Tibial artery (tissue), 4 donors: ENCODE results near the gene LMBRD1.

ENCODE experiments used
- DNase-seq, 2 donors: peaks; one replicate each; pipeline ENCODE4 v3.0.0-alpha.2; 2019
- H3K27ac ChIP-seq, 2 donors: fragments of 200-600 bp; sonication (generic) in 1 of 2; 1 replicate in 1 of 2; 2 replicates in 1 of 2; pipeline ENCODE4 v1.5.1; 2018 to 2019; ENCODE audit warnings: mild to moderate bottlenecking in 1 of 2
- H3K27me3 ChIP-seq, 2 donors: fragments of 200-600 bp; sonication (generic) in 1 of 2; one replicate each; pipeline versions ENCODE4 v1.5.1 to v1.6.0; 2016 to 2019
- H3K36me3 ChIP-seq, 3 donors: fragments of 200-600 bp; sonication (generic) in 2 of 3; one replicate each; pipeline ENCODE4 v1.5.1; 2016 to 2019; ENCODE audit warnings: mild to moderate bottlenecking in 2 of 3
- H3K4me1 ChIP-seq, 4 donors: fragments of 200-600 bp; sonication (generic) in 2 of 4; 1 replicate in 3 of 4; 2 replicates in 1 of 4; pipeline ENCODE4 v1.5.1; 2016 to 2019
- H3K4me3 ChIP-seq, 2 donors: fragments of 200-600 bp; sonication (generic) in 1 of 2; 1 replicate in 1 of 2; 2 replicates in 1 of 2; pipeline ENCODE4 v1.5.1; 2018 to 2019; ENCODE audit warnings: mild to moderate bottlenecking in 2 of 2
- H3K9me3 ChIP-seq, 3 donors: fragments of 200-600 bp; sonication (generic) in 1 of 3; one replicate each; pipeline ENCODE4 v1.5.1; 2016 to 2019
- CTCF ChIP-seq, 2 experiments: fragments of 200-600 bp in 1 of 2; fragments of 450-650 bp in 1 of 2; IDR thresholded peaks; one replicate each; pipeline ENCODE4 v1.5.1; 2017 to 2019; ENCODE audit warnings: antibody characterized with exemption in 2 of 2, mild to moderate bottlenecking in 1 of 2, moderate library complexity in 1 of 2
- intact Hi-C: fragments of 100-400 bp; cut with DNase I; formaldehyde crosslinking; loops from one replicate; pipeline ENCODE4 v1.15.0; 2023; ENCODE audit warnings: low total_unique reads

Gene LMBRD1

GRCh38 chr6:69775585-69775849 is 21.3 kb downstream of the LMBRD1 start:
- Histone ChIP-seq H3K4me3 (no peak overlapping the region), H3K9me3 (no peaks in the 10 kb centered on the region), H3K4me1 (no peaks in the 10 kb centered on the region), H3K27ac (no peak overlapping the region), H3K27me3 (no peaks in the 10 kb centered on the region), H3K36me3 (peaks cover 6 to 8% (median 7%) of the 10 kb centered on the region in 3 donors)
- no peak for DNase-seq
- intact Hi-C loops: no loop called here
- no peak for TF ChIP-seq CTCF (IDR thresholded peaks at IDR 0.05)

GRCh38 chr6:69774740-69775584 is 21.8 kb downstream of the LMBRD1 start:
- intact Hi-C loops: no loop called here
- Histone ChIP-seq H3K9me3 (no peaks in the 10 kb centered on the region), H3K36me3 (peaks cover 3 to 11% (median 6%) of the 10 kb centered on the region in 3 donors), H3K27me3 (no peaks in the 10 kb centered on the region), H3K4me3 (no peak overlapping the region), H3K27ac (no peak overlapping the region), H3K4me1 (no peaks in the 10 kb centered on the region)
- no peak for DNase-seq
- TF ChIP-seq CTCF (IDR thresholded peaks at IDR 0.05): no peak

- Histone ChIP-seq H3K27ac (no peak overlapping the region), H3K4me1 (peaks cover 0 to 8% (median 2%) of the 10 kb centered on the region in 4 donors), H3K27me3 (no peaks in the 10 kb centered on the region), H3K9me3 (no peaks in the 10 kb centered on the region), H3K4me3 (no peak overlapping the region), H3K36me3 (peaks cover 0 to 6% (median 0%) of the 10 kb centered on the region in 3 donors)
- no peak for DNase-seq
- intact Hi-C loops: no loop called here
- TF ChIP-seq CTCF (IDR thresholded peaks at IDR 0.05): no peak
Measured at GRCh38 chr6:69771158-69771906, 25.5 kb downstream of the LMBRD1 start.

- H3K4me1 ChIP-seq: peaks cover 0 to 8% (median 2%) of the 10 kb centered on the region in 4 donors
- H3K9me3 ChIP-seq: no peaks in the 10 kb centered on the region
- intact Hi-C loops: no loop called here
- no peaks in the 10 kb centered on the region for H3K27me3 ChIP-seq
- no peak overlapping the region for H3K4me3 ChIP-seq
- no peak overlapping the region for H3K27ac ChIP-seq
- no peak for TF ChIP-seq CTCF (IDR thresholded peaks at IDR 0.05)
- H3K36me3 ChIP-seq: peaks cover 0 to 6% (median 0%) of the 10 kb centered on the region in 3 donors
- no peak for DNase-seq
Measured at GRCh38 chr6:69768664-69769063, 28.1 kb downstream of the LMBRD1 start.

GRCh38 chr6:69763763-69764162 is 33.0 kb downstream of the LMBRD1 start:
- H3K27ac ChIP-seq: no peak overlapping the region
- H3K27me3 ChIP-seq: no peaks in the 10 kb centered on the region
- intact Hi-C loops: no loop called here
- no peak for DNase-seq
- TF ChIP-seq CTCF (IDR thresholded peaks at IDR 0.05): no peak
- peaks cover 0 to 8% (median 2%) of the 10 kb centered on the region in 4 donors for H3K4me1 ChIP-seq
- H3K36me3 ChIP-seq: peaks cover 0 to 9% (median 0%) of the 10 kb centered on the region in 3 donors
- no peak overlapping the region for H3K4me3 ChIP-seq
- no peaks in the 10 kb centered on the region for H3K9me3 ChIP-seq
